Bronchial epithelial cell (primary cell): ENCODE measurements around the gene TMEM11. TPM values are rescaled to one million over a fixed set of nuclear protein-coding genes. Genes with fewer than 3 reads are reported as not detected.

Source experiments
- DNase-seq: peaks from one replicate; pipeline ENCODE4 v3.0.0-alpha.2; 2010; ENCODE audit warnings: low read depth
- FAIRE-seq: peaks from 2 replicates; lab custom pipeline; 2011; peaks lifted over from hg19 to GRCh38; lab: Jason Lieb, UNC
- H3K27me3 ChIP-seq: 2 replicates; pipeline ENCODE4 v1.5.1; 2011; ENCODE audit warnings: low read length; ENCODE audit not compliant: control insufficient read depth, insufficient read depth
- H3K36me3 ChIP-seq: 2 replicates; pipeline ENCODE4 v1.5.1; 2011; ENCODE audit warnings: low read length; ENCODE audit not compliant: control insufficient read depth, insufficient read depth
- H3K4me3 ChIP-seq: 2 replicates; pipeline ENCODE4 v1.5.1; 2011; ENCODE audit warnings: mild to moderate bottlenecking, low read depth, low read length, control low read depth
- total RNA-seq: library from RNA; depleted of rRNA; stranded (reverse); fragments of >200 nt; gene quantifications from 2 replicates; pipeline ENCODE4 v1.2.1, GENCODE V29; 2014
- TF ChIP-seq, protein P1 (sequence below): IDR thresholded peaks from 2 replicates; pipeline ENCODE4 v1.5.1; 2011; ENCODE audit warnings: mild to moderate bottlenecking, moderate library complexity, low read length, control low read depth, inconsistent platforms; ENCODE audit not compliant: insufficient read depth, severe bottlenecking

Gene TMEM11, protein sequence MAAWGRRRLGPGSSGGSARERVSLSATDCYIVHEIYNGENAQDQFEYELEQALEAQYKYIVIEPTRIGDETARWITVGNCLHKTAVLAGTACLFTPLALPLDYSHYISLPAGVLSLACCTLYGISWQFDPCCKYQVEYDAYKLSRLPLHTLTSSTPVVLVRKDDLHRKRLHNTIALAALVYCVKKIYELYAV
- total RNA-seq, result 15.8 and 23.8 TPM in 2 replicates

DNA sequence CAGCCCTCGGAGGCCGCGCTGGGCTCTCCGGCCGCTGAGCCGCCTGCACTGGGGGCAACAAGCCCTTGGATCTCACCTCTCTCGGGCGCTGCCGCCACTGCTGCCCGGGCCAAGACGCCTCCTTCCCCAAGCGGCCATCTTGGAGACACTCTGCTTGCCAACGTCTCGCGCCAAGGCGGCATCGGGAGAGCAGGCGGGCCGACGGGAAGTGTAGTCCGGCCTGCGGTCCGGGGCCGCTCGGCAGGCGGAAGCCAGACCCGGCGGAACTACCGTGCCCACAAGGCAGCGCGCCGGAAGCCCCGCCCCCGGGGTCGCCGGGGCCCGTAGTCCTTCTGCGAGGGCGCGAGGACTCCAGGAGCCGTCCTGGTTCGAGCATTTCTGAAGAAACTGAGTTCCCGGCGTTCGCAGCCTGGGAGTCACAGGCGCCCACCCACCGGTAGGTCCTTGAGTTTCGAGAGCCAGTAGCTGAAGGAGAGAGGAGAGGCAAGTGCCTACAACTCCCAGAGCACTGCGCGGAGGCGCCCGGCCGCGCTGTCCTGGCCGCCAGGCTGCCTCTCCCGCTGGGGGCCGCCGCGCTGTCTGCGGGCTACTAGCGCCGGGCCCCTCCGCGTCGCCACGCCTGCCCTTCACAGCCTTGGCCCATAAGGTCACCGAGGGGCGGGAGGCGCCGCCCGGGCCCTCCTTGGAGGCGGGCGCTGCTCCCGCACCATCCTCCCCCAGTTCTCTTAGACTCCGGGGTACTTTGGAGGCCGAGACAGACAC is at the start of gene TMEM11:
TMEM11 (minus strand) TSS at position 147 of the 762 bp plus-strand sequence; CDS start at position 138, 9 bp downstream.
- Histone ChIP-seq H3K36me3 (peaks cover 6% of the 10 kb centered on the region), H3K4me3 (peak within 1 kb of the TSS; percentile 86), H3K27me3 (no peaks in the 10 kb centered on the region)
- TF ChIP-seq, protein P1, sequence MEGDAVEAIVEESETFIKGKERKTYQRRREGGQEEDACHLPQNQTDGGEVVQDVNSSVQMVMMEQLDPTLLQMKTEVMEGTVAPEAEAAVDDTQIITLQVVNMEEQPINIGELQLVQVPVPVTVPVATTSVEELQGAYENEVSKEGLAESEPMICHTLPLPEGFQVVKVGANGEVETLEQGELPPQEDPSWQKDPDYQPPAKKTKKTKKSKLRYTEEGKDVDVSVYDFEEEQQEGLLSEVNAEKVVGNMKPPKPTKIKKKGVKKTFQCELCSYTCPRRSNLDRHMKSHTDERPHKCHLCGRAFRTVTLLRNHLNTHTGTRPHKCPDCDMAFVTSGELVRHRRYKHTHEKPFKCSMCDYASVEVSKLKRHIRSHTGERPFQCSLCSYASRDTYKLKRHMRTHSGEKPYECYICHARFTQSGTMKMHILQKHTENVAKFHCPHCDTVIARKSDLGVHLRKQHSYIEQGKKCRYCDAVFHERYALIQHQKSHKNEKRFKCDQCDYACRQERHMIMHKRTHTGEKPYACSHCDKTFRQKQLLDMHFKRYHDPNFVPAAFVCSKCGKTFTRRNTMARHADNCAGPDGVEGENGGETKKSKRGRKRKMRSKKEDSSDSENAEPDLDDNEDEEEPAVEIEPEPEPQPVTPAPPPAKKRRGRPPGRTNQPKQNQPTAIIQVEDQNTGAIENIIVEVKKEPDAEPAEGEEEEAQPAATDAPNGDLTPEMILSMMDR, result peak; percentile 19
- FAIRE-seq (no peak), DNase-seq (peak; percentile 87)

DNA sequence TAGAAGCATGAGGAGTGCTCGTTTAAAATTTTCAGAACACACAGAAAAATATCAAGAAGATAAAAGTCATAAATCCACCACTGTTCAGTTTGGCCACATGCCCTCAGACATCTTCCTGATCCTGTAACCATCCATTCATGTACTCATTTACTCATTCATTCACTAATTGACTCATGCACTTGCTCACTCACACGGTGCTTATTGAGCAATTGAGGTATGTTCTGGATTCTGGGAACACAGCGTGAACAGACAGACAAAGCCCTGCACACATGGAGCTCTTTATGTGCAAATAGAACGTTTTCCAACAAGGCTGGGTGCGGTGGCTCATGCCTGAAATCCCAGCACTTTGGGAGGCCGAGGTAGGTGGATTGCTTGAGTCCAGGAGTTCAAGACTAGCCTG is 49.4 kb upstream of the TMEM11 start:
- Histone ChIP-seq H3K36me3 (no peaks in the 10 kb centered on the region), H3K4me3 (no peak overlapping the region), H3K27me3 (no peaks in the 10 kb centered on the region)
- peak; percentile 89 for FAIRE-seq
- TF ChIP-seq, protein P1, result no peak
- peak; percentile 96 for DNase-seq

DNA sequence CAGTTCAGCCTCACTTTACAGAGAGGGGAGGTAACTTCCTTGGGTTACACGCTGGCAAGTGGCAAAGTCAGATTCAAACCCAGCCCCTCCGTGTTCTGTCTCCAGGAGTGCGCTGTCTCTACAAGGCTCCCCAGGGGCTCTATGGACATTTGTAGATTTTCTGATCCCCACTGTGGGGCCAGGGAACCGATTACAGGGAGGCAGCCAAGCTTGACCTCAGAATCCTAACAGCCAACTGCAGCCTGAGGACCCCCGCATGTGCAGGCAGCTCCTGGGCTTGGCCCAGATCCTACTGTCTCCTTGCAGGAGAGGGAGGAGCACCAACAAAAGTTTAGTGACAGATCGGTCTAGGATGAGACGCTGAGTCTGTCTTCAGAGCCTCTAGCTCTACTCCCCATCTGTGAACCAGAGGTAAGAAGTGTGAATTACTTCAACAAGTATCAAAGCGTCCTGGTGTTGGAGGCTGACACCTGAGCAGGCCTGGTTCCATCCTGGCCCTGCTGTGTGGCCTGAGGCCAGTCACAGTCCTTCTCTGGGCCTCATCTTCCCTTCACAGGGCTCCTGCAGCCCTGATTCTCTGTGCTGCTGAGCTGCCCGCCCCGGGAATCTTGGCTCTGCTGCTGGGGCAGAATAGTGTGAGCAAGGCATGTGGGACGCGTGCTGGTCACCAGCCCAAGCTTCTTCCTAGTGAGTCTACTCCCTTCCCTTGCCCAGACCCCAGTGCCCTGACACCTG is 48.5 kb upstream of the TMEM11 start:
- no peaks in the 10 kb centered on the region for H3K36me3 ChIP-seq
- DNase-seq, result no peak
- TF ChIP-seq, protein P1, result no peak
- no peaks in the 10 kb centered on the region for H3K27me3 ChIP-seq
- no peak overlapping the region for H3K4me3 ChIP-seq
- FAIRE-seq, result peak; percentile 7

DNA sequence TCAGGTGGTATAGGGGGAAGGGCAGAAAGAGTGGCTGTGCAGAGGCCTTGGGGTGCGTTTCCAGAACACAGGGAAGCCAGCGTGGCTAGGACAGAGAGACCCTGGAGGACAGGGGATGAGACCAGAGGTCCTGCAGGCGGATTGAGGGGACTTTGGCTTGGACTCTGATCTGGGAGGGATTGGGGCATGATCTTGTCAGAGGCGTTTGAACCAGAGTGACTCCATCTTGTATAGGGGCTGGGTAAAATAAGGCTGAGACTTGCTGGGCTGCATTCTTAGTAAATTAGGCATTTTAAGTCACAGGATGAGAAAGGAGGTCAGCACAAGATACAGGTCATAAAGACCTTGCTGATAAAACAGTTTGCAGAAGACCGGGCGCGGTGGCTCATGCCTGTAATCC is 44.6 kb upstream of the TMEM11 start:
- no peaks in the 10 kb centered on the region for H3K36me3 ChIP-seq
- TF ChIP-seq, protein P1, result no peak
- H3K27me3 ChIP-seq, result no peaks in the 10 kb centered on the region
- FAIRE-seq, result no peak
- no peak overlapping the region for H3K4me3 ChIP-seq
- no peak for DNase-seq

DNA sequence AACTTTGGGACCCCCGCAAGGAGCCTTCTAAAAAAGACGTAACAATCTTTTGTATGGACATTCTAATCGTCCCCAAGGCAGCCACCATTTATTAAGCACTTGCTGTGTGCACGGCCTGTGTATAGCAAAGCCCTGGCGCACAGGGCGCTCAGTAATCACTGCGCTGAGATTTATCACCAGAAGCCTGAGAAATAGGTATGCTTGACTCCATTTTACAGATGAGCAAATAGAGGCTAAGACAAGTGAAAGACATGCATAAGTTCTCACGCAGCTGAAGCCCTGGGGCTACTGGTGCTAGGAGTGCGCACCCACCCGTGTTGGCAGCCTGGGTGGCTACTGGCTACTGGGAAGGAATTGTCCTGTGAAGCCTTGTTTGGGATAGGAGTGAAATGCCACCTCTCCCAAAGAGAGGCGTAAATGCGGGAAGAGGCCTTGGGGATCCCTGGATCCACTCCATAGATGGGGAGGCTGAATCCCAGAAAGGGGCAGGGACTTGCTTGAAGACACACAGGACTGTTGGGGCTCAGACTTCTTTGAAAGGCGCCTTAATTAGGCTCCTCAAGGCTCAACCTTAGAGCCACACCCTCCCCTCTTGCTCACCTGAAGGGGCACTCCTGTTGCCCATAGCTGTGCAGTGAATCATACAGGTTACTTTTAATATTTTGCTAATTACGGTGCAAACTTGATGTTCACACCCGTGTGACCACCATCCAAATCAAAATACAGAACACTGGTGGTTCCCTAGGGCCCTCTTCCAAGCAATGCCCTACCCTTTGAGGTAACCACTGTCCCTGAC is 39.9 kb upstream of the TMEM11 start:
- H3K27me3 ChIP-seq, result no peaks in the 10 kb centered on the region
- H3K36me3 ChIP-seq, result no peaks in the 10 kb centered on the region
- TF ChIP-seq, protein P1, result no peak
- H3K4me3 ChIP-seq, result peak overlapping the region; percentile 33
- DNase-seq, result peak; percentile 77
- FAIRE-seq, result no peak
